Activated naive CD4-positive, alpha-beta T cell treated with anti-CD3 and anti-CD28 coated beads for 36 hours (primary cell): ENCODE data around the gene SLC2A4. TPM values are rescaled to one million over a fixed set of nuclear protein-coding genes. Genes with fewer than 3 reads are reported as not detected.

Experiments used
- CTCF ChIA-PET: fragments of 350-600 bp; sonication (Branson Sonifier 250); formaldehyde crosslinking; loops from one replicate; lab custom pipeline; 2021; ENCODE audit warnings: antibody characterized with exemption; lab: Charles Lee
- DNase-seq: peaks from one replicate; pipeline ENCODE4 v3.0.0-alpha.2; 2020
- H3K27ac Mint-ChIP-seq: one replicate; pipeline ENCODE4 v1.8.0; 2021; ENCODE audit warnings: mild to moderate bottlenecking, mixed read lengths
- H3K27me3 Mint-ChIP-seq: one replicate; pipeline ENCODE4 v1.8.0; 2021; ENCODE audit warnings: low read depth, mixed read lengths
- H3K36me3 Mint-ChIP-seq: one replicate; pipeline ENCODE4 v1.8.0; 2021; ENCODE audit warnings: low read depth, mixed read lengths
- H3K4me1 Mint-ChIP-seq: one replicate; pipeline ENCODE4 v1.8.0; 2021; ENCODE audit warnings: low read depth, mixed read lengths
- H3K4me3 Mint-ChIP-seq: one replicate; pipeline ENCODE4 v1.8.0; 2021; ENCODE audit warnings: mild to moderate bottlenecking, moderate library complexity, mixed read lengths
- H3K9me3 Mint-ChIP-seq: one replicate; pipeline ENCODE4 v1.8.0; 2021; ENCODE audit warnings: mixed read lengths
- intact Hi-C: fragments of 100-400 bp; cut with micrococcal nuclease; formaldehyde crosslinking; loops from one replicate; pipeline ENCODE4 v1.15.1; 2023
- total RNA-seq, 2 experiments: library from RNA; stranded (reverse); gene quantifications; one replicate each; pipeline ENCODE4 v1.2.3, GENCODE V29; 2021

Gene SLC2A4
- total RNA-seq, 2 experiments from 2014 or later, result 0.19 to 0.37 TPM

DNA sequence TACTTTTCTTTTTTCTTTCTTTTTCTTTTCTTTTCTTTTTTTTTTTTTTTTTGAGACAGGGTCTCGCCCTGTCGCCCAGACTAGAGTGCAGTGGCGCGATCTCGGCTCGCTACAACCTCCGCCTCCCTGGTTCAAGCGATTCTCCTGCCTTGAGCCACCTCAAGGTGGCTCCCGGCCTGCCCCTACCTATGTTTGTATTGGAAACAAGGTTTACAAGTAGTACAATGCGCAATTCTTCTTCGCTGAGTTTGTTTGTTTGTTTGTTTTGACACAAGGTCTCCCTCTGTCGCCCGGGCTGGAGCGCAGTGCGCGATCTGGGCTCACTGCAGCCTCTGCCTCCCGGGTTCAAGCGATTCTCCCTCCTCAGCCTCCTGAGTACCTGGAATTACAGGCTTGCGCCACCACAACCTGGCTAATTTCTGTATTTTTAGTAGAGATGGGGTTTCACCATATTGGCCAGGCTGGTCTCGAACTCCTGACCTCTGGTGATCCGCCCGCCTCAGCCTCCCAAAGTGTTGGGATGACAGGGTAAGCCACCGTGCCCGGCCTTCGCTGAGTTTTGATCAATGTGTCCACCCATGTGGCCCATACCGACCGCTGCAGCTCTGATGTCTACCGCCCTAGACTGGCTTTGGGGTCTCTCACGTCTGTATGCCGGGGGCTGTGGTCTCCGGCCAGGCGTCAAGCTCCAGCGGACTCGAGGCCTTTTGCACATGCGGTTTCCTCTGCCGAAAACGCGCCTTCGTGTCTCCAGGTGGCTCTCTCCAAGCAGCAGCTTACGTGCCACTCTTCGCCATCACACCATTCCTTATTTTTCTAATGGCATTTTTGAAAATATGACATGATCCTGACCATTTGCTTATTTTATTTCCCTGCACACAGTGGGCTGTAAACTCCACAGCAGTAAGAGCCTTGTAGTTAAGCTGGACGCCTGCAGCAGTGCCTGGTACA is 14.0 kb downstream of the SLC2A4 start:
- no peaks in the 10 kb centered on the region for H3K9me3 Mint-ChIP-seq
- no peak overlapping the region for H3K27ac Mint-ChIP-seq
- DNase-seq, result no peak
- peaks cover 19% of the 10 kb centered on the region for H3K4me1 Mint-ChIP-seq
- peak overlapping the region; percentile 70 for H3K4me3 Mint-ChIP-seq
- peaks cover 24% of the 10 kb centered on the region for H3K27me3 Mint-ChIP-seq
- no peaks in the 10 kb centered on the region for H3K36me3 Mint-ChIP-seq
- intact Hi-C loops, result loop anchor here (1.0 to 2.0 kb wide), 3 partner anchors 15 to 249 kb away; no protein-coding TSS in a partner anchor
- CTCF ChIA-PET, result interaction anchor here (0.6 to 4.1 kb wide), 13 partner anchors 10 to 162 kb away, joined by 3 to 45 read pairs (median 9); partner anchors contain the start of genes ACAP1, PHF23 and SLC2A4

DNA sequence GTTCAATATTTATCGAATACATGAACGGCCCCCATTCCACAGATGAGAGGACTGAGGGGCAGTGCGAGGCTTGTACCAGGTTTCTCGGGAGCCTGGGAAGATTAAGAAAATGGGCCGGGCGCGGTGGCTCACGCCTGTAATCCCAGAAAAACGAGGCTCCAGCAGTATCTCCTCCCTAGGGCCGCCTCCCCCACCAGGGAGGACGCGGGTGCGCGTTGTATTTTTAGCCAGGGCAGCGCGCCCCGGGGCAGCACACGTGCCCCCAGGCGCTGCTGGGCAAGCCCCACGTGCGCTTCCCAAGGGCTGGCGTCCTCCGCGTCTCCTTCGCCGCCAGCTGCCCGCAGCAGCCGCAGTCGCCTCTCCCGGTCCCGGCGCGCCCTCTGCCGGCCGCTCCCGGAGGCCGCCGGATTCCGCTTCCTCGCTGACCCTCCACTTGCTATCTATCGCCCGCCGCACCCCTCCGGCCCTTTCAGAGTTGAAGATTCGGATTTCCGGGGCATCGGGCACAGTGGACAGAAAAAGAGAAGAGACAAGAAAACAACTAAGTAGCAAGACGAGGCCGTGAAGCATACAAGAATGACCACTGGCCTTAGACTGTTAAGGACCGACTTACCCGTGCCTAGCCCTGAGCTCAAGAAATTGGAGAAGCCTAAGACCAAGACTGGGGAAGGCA is 14.8 kb downstream of the SLC2A4 start:
- H3K4me3 Mint-ChIP-seq, result peak overlapping the region; percentile 32
- CTCF ChIA-PET, result interaction anchor here (0.6 to 4.1 kb wide), 22 partner anchors 8 to 408 kb away, joined by 3 to 45 read pairs (median 6); partner anchors contain the start of genes ACAP1, DLG4, EFNB3 and PHF23
- peaks cover 24% of the 10 kb centered on the region for H3K27me3 Mint-ChIP-seq
- intact Hi-C loops, result loop anchor here (1.0 to 2.0 kb wide), 3 partner anchors 16 to 250 kb away; no protein-coding TSS in a partner anchor
- no peak overlapping the region for H3K27ac Mint-ChIP-seq
- no peaks in the 10 kb centered on the region for H3K9me3 Mint-ChIP-seq
- peak; percentile 72 for DNase-seq
- peaks cover 19% of the 10 kb centered on the region for H3K4me1 Mint-ChIP-seq
- no peaks in the 10 kb centered on the region for H3K36me3 Mint-ChIP-seq

GRCh38 chr17:7304179-7304578 is 22.7 kb downstream of the SLC2A4 start:
- DNase-seq, result no peak
- Mint-ChIP-seq H3K4me1 (peaks cover 8% of the 10 kb centered on the region), H3K9me3 (no peaks in the 10 kb centered on the region), H3K36me3 (peaks cover 13% of the 10 kb centered on the region), H3K27me3 (no peaks in the 10 kb centered on the region), H3K27ac (no peak overlapping the region), H3K4me3 (no peak overlapping the region)
- intact Hi-C loops, result no loop called here
- CTCF ChIA-PET, result interaction anchor here (0.9 to 2.5 kb wide), 2 partner anchors 8 to 259 kb away, joined by 3 to 13 read pairs; no protein-coding TSS in a partner anchor

- Mint-ChIP-seq H3K4me1 (peaks cover 35% of the 10 kb centered on the region), H3K9me3 (no peaks in the 10 kb centered on the region), H3K27me3 (no peaks in the 10 kb centered on the region), H3K36me3 (peaks cover 39% of the 10 kb centered on the region), H3K27ac (peak within 1 kb of the TSS; percentile 96), H3K4me3 (peak within 1 kb of the TSS; percentile 86)
- peak; percentile 100 for DNase-seq
- CTCF ChIA-PET, result interaction anchor here (2.5 kb wide), 1 partner anchor 11 kb away, joined by 13 read pairs; no protein-coding TSS in a partner anchor
- intact Hi-C loops, result loop anchor here (1.0 to 5.0 kb wide), 17 partner anchors 8 to 580 kb away; partner anchors contain the start of genes ACAP1, CYB5D1, DVL2 and ELP5
Observed at GRCh38 chr17:7306911-7307685, 25.6 kb downstream of the SLC2A4 start, which contains the start of gene EIF5A. Gene EIF5A (plus strand): TSS chr17:7307628. CDS start chr17:7309636, 2,008 bp downstream.

DNA sequence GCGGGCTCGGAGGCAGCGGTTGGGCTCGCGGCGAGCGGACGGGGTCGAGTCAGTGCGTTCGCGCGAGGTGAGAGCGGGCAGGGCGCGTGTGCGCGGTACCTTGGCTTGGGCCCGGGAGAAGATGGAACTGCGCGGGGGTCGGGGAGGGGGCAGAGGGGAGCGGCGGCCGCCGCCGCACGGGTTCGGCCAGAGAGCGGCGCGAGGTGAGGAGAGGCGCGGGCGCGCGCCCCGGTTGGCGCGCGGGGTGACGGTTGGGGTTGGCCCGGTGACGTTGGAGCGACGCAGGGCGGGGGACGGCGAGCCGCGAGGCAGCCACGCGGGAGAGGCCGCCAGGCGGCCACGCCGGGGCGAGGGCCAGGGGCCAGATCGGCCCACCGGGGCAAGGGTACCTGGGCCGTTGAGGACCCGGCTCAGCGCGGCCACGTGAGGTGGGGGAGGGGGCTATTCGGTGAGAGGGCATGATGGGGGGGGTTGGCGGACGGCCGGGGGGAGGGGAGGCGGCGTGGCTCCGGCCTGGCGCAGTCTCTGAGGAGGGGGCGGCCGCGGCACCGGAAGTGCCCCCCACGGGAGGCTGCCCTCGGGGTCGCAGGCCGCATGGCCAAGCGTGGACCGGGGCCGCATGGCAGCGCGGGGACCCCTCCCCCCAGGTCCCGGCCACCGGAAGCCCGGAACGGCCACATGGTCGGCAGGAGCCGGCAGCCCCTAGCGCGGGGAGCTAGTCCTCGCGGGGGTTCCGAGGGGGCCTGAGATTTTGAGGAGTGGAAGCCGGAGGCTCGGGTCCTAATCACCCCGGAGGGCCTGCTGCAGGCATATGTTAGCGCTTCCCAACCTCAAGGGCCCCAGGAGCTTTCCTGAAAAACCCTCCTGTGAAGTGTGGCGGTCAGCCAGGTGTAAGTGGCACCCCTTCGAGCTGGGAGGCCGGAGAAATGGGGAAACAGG is 26.4 kb downstream of the SLC2A4 start:
- Mint-ChIP-seq H3K9me3 (no peaks in the 10 kb centered on the region), H3K36me3 (peaks cover 48% of the 10 kb centered on the region), H3K27me3 (no peaks in the 10 kb centered on the region), H3K4me1 (peaks cover 44% of the 10 kb centered on the region), H3K27ac (peak overlapping the region; percentile 96), H3K4me3 (peak overlapping the region; percentile 86)
- intact Hi-C loops, result loop anchor here (1.0 to 5.0 kb wide), 19 partner anchors 7 to 579 kb away; partner anchors contain the start of genes ACAP1, CYB5D1, DVL2 and ELP5
- CTCF ChIA-PET, result interaction anchor here (0.9 kb wide), 1 partner anchor 29 kb away, joined by 4 read pairs; the partner anchor contains the start of gene ACAP1
- peak; percentile 56 for DNase-seq

GRCh38 chr17:7308625-7309433 is 27.3 kb downstream of the SLC2A4 start:
- CTCF ChIA-PET, result interaction anchor here (0.9 to 1.4 kb wide), 4 partner anchors 11 to 28 kb away, joined by 3 to 4 read pairs (median 3); partner anchors contain the start of gene ACAP1
- Mint-ChIP-seq H3K27ac (peak overlapping the region; percentile 96), H3K27me3 (no peaks in the 10 kb centered on the region), H3K36me3 (peaks cover 48% of the 10 kb centered on the region), H3K4me1 (peaks cover 49% of the 10 kb centered on the region), H3K4me3 (peak overlapping the region; percentile 78), H3K9me3 (no peaks in the 10 kb centered on the region)
- peak; percentile 92 for DNase-seq
- intact Hi-C loops, result loop anchor here (1.0 to 5.0 kb wide), 5 partner anchors 176 to 548 kb away; partner anchors contain the start of genes CYB5D1, NAA38, POLR2A and TMEM88

- Mint-ChIP-seq H3K9me3 (no peaks in the 10 kb centered on the region), H3K27ac (peak overlapping the region; percentile 96), H3K4me1 (peaks cover 57% of the 10 kb centered on the region), H3K36me3 (peaks cover 48% of the 10 kb centered on the region), H3K4me3 (peak overlapping the region; percentile 78), H3K27me3 (no peaks in the 10 kb centered on the region)
- intact Hi-C loops, result loop anchor here (2.0 to 5.0 kb wide), 4 partner anchors 175 to 548 kb away; partner anchors contain the start of genes CYB5D1, NAA38, POLR2A and TMEM88
- CTCF ChIA-PET, result interaction anchor here (1.0 to 1.5 kb wide), 5 partner anchors 11 to 47 kb away, joined by 3 to 4 read pairs (median 3); partner anchors contain the start of gene ACAP1
- DNase-seq, result no peak
Observed at GRCh38 chr17:7309628-7310027, 28.1 kb downstream of the SLC2A4 start.

GRCh38 chr17:7311110-7311705 is 29.7 kb downstream of the SLC2A4 start:
- DNase-seq, result no peak
- CTCF ChIA-PET, result interaction anchor here (0.9 to 1.3 kb wide), 3 partner anchors 13 to 45 kb away, joined by 3 to 5 read pairs (median 3); no protein-coding TSS in a partner anchor
- Mint-ChIP-seq H3K27ac (peak overlapping the region; percentile 1), H3K36me3 (peaks cover 48% of the 10 kb centered on the region), H3K4me1 (peaks cover 62% of the 10 kb centered on the region), H3K4me3 (peak overlapping the region; percentile 11), H3K9me3 (no peaks in the 10 kb centered on the region), H3K27me3 (no peaks in the 10 kb centered on the region)
- intact Hi-C loops, result no loop called here

GRCh38 chr17:7312432-7313087 is 31.0 kb downstream of the SLC2A4 start:
- H3K4me3 Mint-ChIP-seq, result peak overlapping the region; percentile 12
- intact Hi-C loops, result no loop called here
- no peak for DNase-seq
- H3K27ac Mint-ChIP-seq, result no peak overlapping the region
- no peaks in the 10 kb centered on the region for H3K27me3 Mint-ChIP-seq
- H3K4me1 Mint-ChIP-seq, result peaks cover 61% of the 10 kb centered on the region
- H3K36me3 Mint-ChIP-seq, result peaks cover 47% of the 10 kb centered on the region
- no peaks in the 10 kb centered on the region for H3K9me3 Mint-ChIP-seq
- CTCF ChIA-PET, result interaction anchor here (0.6 to 2.4 kb wide), 2 partner anchors 16 to 88 kb away, joined by 4 to 9 read pairs; no protein-coding TSS in a partner anchor
